H1 (cell line): Measurements from ENCODE around the gene SFRP2. TPM values are rescaled to one million over a fixed set of nuclear protein-coding genes. Genes with fewer than 3 reads are reported as not detected.

Source experiments
- EP300 ChIP-seq, 2 experiments: IDR thresholded peaks; 1 replicate in 1 of 2; 2 replicates in 1 of 2; pipeline ENCODE4 v1.6.1; 2011 to 2012; ENCODE audit warnings: low read depth in 2 of 2, low read length in 2 of 2, mild to moderate bottlenecking in 2 of 2, borderline replicate concordance in 1 of 2, inconsistent platforms in 1 of 2, moderate library complexity in 1 of 2
- RFX5 ChIP-seq: IDR thresholded peaks from 2 replicates; pipeline ENCODE4 v1.6.1; 2011; ENCODE audit warnings: low read depth, low read length, improper control_type of control experiment, borderline replicate concordance
- SRF ChIP-seq: IDR thresholded peaks from 2 replicates; pipeline ENCODE4 v1.6.1; 2011; ENCODE audit warnings: mild to moderate bottlenecking, low read depth, low read length, moderate library complexity
- SUZ12 ChIP-seq: fragments of 200-600 bp; sonication (generic); IDR thresholded peaks from 2 replicates; pipeline ENCODE4 v1.6.1; 2012; ENCODE audit warnings: mild to moderate bottlenecking, inconsistent platforms, low read length, moderate library complexity, mixed read lengths
- polyA plus RNA-seq, 7 experiments: library from polyadenylated mRNA; depleted of rRNA in 3 of 7; stranded (reverse) in 5 of 7; unstranded in 2 of 7; fragments of >200 nt in 5 of 7; fragments of 200-250 nt in 2 of 7; gene quantifications; 1 replicate in 5 of 7; 2 replicates in 1 of 7; 4 replicates in 1 of 7; pipeline versions ENCODE4 v1.2.1 to v1.2.3, GENCODE V29; 2011 to 2013; ENCODE audit warnings: missing spikeins in 2 of 7, mixed read lengths in 2 of 7
- total RNA-seq: library from RNA; stranded (reverse); fragmentation: NEBNext Ultra II Directional; extraction: Animal tissue kit (Norgen Biotek cat#: 25700); gene quantifications from 2 replicates; pipeline ENCODE4 v1.2.1, GENCODE V29; 2021
- TF ChIP-seq, protein P1 (sequence below): fragments of 300-600 bp; sonication (generic); IDR thresholded peaks from 2 replicates; pipeline ENCODE4 v1.7.1; 2012; ENCODE audit warnings: low read length, moderate library complexity, mild to moderate bottlenecking, inconsistent platforms; ENCODE audit not compliant: insufficient replicate concordance

The SFRP2 gene
- total and polyA plus RNA-seq, 2 of the 8 experiments (the other 6 are each of a cell fraction or from before 2014, with no cell fraction given), result 108 to 342 TPM

DNA sequence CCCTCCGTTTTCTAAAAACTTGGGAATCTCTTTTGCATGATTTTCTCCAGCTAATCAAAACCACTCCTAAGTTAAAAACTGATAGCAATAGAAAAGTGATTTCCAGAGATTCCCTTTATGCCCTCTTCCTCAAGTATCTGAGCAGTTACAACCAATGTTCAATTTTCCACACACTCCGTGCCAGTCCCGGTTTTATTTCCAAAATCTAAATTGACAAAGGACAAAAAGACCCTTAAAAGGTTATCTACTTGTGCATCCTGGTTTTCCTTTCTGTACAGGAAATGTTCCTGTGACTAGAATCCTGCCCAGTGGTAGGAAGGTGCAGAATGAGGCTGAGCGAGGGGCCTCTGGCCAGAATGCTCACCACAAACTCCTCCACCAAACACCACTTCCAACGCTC is 1.3 kb downstream of the SFRP2 start (continued):
- TF ChIP-seq, protein P1, sequence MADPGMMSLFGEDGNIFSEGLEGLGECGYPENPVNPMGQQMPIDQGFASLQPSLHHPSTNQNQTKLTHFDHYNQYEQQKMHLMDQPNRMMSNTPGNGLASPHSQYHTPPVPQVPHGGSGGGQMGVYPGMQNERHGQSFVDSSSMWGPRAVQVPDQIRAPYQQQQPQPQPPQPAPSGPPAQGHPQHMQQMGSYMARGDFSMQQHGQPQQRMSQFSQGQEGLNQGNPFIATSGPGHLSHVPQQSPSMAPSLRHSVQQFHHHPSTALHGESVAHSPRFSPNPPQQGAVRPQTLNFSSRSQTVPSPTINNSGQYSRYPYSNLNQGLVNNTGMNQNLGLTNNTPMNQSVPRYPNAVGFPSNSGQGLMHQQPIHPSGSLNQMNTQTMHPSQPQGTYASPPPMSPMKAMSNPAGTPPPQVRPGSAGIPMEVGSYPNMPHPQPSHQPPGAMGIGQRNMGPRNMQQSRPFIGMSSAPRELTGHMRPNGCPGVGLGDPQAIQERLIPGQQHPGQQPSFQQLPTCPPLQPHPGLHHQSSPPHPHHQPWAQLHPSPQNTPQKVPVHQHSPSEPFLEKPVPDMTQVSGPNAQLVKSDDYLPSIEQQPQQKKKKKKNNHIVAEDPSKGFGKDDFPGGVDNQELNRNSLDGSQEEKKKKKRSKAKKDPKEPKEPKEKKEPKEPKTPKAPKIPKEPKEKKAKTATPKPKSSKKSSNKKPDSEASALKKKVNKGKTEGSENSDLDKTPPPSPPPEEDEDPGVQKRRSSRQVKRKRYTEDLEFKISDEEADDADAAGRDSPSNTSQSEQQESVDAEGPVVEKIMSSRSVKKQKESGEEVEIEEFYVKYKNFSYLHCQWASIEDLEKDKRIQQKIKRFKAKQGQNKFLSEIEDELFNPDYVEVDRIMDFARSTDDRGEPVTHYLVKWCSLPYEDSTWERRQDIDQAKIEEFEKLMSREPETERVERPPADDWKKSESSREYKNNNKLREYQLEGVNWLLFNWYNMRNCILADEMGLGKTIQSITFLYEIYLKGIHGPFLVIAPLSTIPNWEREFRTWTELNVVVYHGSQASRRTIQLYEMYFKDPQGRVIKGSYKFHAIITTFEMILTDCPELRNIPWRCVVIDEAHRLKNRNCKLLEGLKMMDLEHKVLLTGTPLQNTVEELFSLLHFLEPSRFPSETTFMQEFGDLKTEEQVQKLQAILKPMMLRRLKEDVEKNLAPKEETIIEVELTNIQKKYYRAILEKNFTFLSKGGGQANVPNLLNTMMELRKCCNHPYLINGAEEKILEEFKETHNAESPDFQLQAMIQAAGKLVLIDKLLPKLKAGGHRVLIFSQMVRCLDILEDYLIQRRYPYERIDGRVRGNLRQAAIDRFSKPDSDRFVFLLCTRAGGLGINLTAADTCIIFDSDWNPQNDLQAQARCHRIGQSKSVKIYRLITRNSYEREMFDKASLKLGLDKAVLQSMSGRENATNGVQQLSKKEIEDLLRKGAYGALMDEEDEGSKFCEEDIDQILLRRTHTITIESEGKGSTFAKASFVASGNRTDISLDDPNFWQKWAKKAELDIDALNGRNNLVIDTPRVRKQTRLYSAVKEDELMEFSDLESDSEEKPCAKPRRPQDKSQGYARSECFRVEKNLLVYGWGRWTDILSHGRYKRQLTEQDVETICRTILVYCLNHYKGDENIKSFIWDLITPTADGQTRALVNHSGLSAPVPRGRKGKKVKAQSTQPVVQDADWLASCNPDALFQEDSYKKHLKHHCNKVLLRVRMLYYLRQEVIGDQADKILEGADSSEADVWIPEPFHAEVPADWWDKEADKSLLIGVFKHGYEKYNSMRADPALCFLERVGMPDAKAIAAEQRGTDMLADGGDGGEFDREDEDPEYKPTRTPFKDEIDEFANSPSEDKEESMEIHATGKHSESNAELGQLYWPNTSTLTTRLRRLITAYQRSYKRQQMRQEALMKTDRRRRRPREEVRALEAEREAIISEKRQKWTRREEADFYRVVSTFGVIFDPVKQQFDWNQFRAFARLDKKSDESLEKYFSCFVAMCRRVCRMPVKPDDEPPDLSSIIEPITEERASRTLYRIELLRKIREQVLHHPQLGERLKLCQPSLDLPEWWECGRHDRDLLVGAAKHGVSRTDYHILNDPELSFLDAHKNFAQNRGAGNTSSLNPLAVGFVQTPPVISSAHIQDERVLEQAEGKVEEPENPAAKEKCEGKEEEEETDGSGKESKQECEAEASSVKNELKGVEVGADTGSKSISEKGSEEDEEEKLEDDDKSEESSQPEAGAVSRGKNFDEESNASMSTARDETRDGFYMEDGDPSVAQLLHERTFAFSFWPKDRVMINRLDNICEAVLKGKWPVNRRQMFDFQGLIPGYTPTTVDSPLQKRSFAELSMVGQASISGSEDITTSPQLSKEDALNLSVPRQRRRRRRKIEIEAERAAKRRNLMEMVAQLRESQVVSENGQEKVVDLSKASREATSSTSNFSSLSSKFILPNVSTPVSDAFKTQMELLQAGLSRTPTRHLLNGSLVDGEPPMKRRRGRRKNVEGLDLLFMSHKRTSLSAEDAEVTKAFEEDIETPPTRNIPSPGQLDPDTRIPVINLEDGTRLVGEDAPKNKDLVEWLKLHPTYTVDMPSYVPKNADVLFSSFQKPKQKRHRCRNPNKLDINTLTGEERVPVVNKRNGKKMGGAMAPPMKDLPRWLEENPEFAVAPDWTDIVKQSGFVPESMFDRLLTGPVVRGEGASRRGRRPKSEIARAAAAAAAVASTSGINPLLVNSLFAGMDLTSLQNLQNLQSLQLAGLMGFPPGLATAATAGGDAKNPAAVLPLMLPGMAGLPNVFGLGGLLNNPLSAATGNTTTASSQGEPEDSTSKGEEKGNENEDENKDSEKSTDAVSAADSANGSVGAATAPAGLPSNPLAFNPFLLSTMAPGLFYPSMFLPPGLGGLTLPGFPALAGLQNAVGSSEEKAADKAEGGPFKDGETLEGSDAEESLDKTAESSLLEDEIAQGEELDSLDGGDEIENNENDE, result peak; percentile 11
- no peak for TF ChIP-seq SRF
- no peak for TF ChIP-seq RFX5
- TF ChIP-seq SUZ12, result no peak
- TF ChIP-seq EP300 (IDR thresholded peaks at IDR 0.05; ENCODE audit: borderline replicate concordance in 1 of 2, low read depth in 2 of 2, low read length in 2 of 2), result no peak
